SKM-1 (cell line): ENCODE measurements around the gene PDXK.
"Not testable (repeated sequence)": the region's sequence is repeated elsewhere in the genome, so short reads cannot be mapped to it uniquely, and the experiment has no call there.

Source experiments
- DNase-seq: peaks from one replicate; lab custom pipeline; 2025; ENCODE audit not compliant: unreplicated experiment; lab: John Stamatoyannopoulos, UW

Gene PDXK

DNA sequence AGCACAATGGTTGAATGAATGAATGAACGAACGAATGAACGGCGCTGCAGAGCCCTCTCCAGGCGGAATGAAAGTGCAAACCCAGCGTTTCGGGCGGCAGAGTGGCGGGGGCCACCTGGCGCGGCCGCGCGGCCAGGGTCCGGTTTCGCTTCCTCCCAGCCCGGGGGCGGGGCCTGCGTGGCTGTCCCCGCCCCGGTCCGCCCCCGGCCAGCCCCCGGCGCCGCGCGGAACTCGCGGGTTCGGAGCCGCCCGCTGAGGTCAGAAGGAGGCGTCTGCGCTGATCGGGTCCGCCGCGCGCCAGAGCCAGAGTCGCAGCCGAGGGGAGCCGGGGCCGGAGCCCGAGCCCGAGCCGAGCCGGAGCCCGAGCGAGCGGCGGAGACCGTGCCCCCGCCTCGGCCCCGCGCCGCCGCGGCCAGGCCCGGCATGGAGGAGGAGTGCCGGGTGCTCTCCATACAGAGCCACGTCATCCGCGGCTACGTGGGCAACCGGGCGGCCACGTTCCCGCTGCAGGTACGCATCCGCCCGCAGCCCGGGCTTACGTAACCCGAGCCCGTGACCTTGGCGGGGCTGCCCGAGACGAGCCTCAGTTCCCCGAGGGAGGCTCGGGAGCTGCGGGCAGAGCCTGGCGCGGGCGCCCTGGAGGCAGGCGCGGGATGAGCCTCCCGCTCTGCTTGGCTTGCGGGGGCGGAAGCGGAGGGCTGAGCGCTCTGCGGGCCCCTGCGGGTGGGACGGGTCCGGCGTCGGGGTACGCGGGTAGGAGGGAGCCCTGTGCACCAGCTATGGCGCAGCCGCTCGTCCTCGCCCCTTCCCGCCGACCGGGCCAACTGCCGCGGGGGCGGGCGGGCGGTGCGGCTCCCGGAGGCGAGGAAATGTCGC lies at the start of gene PDXK:
Gene PDXK, plus strand, starts transcription at position 258 of the 876 bp plus-strand sequence. Its CDS starts 166 bp downstream, at position 424.
- peak; percentile 73 for DNase-seq

- DNase-seq: no peak
These were observed 48.9 kb upstream of the PDXK start for GRCh38 chr21:43669828-43670605.

- DNase-seq: no peak
These were observed 43.1 kb upstream of the PDXK start for GRCh38 chr21:43675871-43676270.

GRCh38 chr21:43676391-43676790 lies 42.5 kb upstream of the PDXK start:
- no peak for DNase-seq

GRCh38 chr21:43679951-43680350 lies 39.0 kb upstream of the PDXK start:
- DNase-seq: no peak

DNA sequence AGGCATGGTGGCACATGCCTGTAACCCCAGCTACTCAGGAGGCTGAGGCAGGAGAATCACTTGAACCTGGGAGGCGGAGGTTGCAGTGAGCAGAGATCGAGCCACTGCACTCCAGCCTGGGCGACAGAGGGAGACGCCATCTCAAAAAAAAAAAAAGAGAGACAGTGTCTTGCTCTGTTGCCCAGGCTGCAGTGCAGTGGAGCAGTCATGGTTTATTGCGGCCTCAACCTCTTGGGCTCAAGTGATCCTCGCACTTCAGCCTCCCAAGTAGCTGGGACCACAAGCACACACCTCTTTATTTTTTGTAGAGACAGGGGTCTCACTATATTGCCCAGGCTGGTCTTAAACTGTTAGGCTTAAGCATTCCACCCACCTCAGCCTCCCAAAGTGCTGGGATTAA lies 38.5 kb upstream of the PDXK start:
- DNase-seq: not testable (repeated sequence)

DNA sequence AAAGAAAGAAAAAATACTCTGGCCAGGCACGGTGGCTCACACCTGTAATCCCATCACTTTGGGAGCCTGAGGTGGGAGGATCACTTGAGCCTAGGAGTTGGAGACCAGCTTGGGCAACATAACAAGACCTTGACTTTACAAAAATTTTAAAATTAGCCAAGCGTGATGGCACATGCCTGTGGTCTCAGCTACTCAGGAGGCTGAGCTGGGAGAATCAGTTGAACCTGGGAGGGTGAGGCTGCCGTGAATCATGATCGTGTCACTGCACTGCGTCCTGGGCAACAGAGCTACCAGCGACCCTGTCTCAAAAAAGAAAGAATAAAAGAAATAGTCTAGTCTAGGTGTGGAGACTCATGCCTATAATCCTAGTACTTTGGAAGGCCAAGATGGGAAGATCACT lies 37.3 kb upstream of the PDXK start:
- no peak for DNase-seq

DNA sequence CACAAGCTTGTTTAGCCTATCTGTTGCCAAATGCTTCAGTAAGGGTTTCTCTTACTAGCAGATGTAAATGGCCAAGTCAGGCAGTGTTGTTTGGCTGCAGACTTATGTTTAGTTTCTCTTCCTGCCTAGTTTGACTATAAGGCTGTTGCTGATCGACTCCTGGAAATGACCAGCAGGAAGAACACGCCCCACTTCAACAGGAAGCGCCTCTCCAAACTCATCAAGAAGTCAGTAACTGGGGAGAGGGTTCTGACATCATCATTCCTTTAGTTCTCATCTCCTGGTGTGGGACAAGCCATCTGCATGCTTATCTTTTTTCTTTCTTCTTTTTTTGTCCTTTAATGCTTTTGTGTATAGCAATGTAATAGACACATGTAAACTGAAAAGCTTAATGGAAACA lies 34.5 kb upstream of the PDXK start:
- DNase-seq: no peak

- no peak for DNase-seq
These were observed 31.9 kb upstream of the PDXK start for GRCh38 chr21:43686811-43687565.

DNA sequence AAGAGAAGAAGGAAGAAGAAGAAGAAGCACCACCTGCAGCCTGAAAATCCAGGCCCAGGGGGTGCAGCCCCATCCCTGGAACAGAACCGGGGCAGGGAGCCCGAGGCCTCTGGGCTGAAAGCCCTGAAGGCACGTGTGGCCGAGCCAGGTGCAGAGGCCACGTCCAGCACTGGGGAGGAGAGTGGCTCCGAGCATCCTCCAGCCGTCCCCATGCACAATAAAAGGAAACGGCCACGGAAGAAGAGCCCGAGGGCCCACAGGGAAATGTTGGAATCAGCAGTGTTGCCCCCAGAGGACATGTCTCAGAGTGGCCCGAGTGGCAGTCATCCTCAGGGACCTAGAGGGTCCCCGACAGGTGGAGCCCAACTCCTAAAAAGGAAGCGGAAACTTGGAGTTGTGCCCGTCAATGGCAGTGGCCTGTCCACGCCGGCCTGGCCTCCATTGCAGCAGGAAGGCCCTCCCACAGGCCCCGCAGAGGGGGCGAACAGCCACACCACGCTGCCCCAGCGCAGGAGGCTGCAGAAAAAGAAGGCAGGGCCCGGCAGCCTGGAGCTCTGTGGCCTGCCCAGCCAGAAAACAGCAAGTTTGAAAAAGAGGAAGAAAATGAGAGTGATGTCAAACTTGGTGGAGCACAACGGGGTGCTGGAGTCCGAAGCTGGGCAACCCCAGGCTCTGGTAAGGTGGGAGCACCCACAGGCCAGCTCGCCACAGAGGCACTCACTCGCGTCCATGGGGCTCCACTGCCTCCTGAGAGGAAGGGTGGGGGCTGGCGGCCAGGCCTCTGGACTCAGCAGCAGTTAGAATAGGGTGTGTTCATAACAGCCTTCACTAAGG lies 31.1 kb upstream of the PDXK start:
- DNase-seq: no peak

GRCh38 chr21:43688906-43689305 lies 30.0 kb upstream of the PDXK start:
- no peak for DNase-seq

DNA sequence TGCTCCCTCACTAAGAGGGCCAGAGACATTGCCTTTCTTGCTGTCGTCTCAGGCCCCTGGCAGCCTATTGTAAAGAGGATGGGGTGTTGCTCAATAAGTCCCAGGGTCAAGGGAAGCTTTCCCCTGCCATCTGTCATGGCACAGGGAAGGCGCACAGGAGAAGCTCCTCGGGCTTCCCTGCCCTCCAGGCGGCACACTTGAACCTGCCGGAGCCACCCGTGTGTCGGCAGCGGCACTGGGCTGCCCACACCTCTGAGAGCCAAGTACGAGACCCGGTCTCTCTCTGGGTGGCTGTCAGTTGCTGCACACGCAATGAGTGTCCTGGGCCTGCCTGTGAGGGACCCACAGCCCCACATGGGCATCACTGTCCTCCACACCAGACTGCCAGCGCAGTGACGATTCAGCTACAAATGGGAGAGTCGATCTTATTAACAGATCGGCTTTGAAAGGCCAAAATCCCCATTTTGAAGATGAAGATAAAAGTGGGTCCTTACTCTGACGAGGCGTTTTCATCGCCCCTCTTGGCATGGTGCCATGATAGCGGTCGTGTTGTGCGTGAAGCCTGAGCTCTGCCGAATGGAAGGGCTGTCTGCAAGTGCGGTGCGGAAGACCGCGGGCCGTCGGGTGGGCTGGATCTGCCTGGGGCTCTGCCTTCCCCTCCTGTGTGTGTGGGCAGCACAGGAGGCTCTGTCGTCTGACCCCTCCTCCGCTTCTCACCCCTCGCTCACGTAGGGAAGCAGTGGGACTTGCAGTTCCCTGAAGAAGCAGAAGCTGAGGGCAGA lies 29.2 kb upstream of the PDXK start:
- no peak for DNase-seq

- no peak for DNase-seq
These were observed 28.6 kb upstream of the PDXK start for GRCh38 chr21:43690346-43690745.

GRCh38 chr21:43691086-43691795 lies 27.7 kb upstream of the PDXK start:
- no peak for DNase-seq

DNA sequence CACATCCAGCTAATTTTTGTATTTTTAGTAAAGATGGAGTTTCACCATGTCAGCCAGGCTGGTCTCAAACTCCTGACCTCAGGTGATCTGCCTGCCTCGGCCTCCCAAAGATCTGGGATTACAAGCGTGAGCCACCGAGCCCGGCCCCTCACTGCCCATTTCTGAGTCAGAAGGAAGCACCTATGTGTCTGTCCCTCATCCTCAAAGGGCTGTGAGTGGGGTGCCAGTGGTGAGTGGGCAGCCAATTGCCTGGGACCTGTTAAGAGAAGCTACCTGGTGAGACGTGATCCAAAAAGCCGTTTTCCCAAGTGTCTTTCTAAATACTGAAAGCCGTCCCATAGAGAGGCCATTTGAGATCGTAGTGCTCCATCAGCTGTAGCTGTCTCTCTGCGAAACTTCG lies 27.1 kb upstream of the PDXK start:
- no peak for DNase-seq

GRCh38 chr21:43692949-43693348 lies 26.0 kb upstream of the PDXK start:
- no peak for DNase-seq

GRCh38 chr21:43693981-43694380 lies 24.9 kb upstream of the PDXK start:
- DNase-seq: no peak

DNA sequence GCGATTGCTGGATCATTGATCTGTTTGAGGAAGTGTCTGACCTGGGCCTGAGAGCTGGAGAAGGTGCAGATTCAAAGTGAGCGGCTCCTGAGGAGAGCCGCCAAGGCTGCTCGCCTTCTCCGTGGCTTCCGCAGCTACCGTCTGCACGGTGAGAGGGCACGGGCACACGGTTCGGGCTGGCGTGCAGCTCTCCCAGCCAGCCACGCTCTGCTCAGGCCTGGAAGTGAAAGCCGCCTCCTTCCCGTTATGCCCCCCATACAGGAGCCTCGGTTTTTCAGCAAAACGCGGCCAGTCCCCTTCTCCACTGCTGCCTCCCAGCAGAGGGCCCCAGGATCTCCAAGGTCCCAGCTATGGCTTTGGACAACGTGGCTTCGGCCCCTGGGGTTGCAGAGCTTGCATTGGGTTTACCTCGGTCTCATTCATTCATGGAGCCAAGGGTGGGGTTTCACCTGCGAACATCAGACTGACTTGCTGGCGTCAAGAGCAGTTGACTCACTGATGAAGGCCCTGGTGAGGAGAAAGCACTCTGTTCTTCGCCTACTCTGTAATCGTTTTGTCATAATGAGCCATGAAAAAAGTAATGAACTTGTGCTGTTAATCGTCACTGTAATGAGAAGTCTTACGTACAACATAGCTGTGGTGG lies 24.4 kb upstream of the PDXK start:
- DNase-seq: no peak

DNA sequence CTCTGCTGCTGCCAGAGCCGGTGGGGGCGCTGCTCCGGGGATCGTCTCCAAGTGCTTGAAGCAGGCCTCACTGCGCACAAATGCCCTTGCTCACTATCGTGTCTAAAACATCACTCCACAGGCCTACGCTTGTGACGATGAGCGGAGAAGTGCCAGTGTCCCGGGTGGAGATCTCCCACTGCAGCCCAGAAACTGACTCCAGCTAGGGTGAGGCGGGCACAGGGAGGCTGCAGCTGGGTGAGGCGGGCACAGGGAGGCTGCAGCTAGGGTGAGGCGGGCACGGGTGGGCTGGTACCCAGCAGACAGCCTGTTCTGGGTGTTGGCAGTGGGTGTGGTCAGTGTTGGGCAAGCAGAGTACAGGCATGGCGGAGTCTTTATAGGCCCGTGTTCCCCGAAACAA lies 22.7 kb upstream of the PDXK start:
- DNase-seq: no peak
